Right lobe of liver (tissue), 4 donors: ENCODE measurements around the gene HECW1.

Experiments used
- CTCF ChIP-seq, 4 donors: fragments of 200-600 bp in 3 of 4; fragments of 450-650 bp in 1 of 4; IDR thresholded peaks; one replicate each; pipeline versions ENCODE4 v1.5.1 to v1.8.0; 2016 to 2022; ENCODE audit warnings: antibody characterized with exemption in 4 of 4, mild to moderate bottlenecking in 2 of 4
- POLR2A ChIP-seq: fragments of 450-650 bp; IDR thresholded peaks from one replicate; pipeline ENCODE4 v1.6.1; 2017; ENCODE audit warnings: antibody characterized with exemption, mild to moderate bottlenecking
- donor health status: DM: no; HTN: no; CAD: no.
- donor health status: DM: no; HTN: no; CAD: no.
- donor health status: DM: no; HTN: yes; CAD: no.

GRCh38 chr7:43076189-43076605 lies 36.2 kb upstream of the HECW1 start:
- TF ChIP-seq CTCF (IDR thresholded peaks at IDR 0.05): no peak
- TF ChIP-seq POLR2A: no peak
